Measurements from ENCODE around the gene RECQL5. TPM values are rescaled to one million over a fixed set of nuclear protein-coding genes. Genes with fewer than 3 reads are reported as not detected.

Gene RECQL5
- total and polyA plus RNA-seq, 4 donors: 16.4 to 32.5 (median 29.8) TPM

- no peaks in the 10 kb centered on the region for H3K9me3 ChIP-seq (ENCODE audit: control insufficient read depth in 4 of 4, insufficient read depth in 3 of 4, low read length in 3 of 4)
- WGBS, 2 donors: 94 to 95% methylated on average over 7 of the region's 7 CpGs
- ATAC-seq (ENCODE audit: insufficient read depth, low FRiP score): no peak
- H3K4me1 ChIP-seq (ENCODE audit: control insufficient read depth in 5 of 5, insufficient read depth in 5 of 5, low read length in 5 of 5): peaks cover 0 to 12% (median 0%) of the 10 kb centered on the region in 5 donors
- H3K9ac ChIP-seq (ENCODE audit: insufficient read depth in 1 of 2, low read length in 2 of 2): no peak overlapping the region
- H3K27ac ChIP-seq (ENCODE audit: low read depth in 1 of 2, low read length in 1 of 2): no peak overlapping the region
- H3K4me3 ChIP-seq: no peak overlapping the region
- TF ChIP-seq CTCF (IDR thresholded peaks at IDR 0.05; ENCODE audit: control extremely low read depth, extremely low read depth): no peak
- H3K36me3 ChIP-seq (ENCODE audit: control insufficient read depth in 4 of 4, insufficient read depth in 4 of 4, low read length in 4 of 4): peaks cover 0 to 2% (median 0%) of the 10 kb centered on the region in 4 donors
- no peaks in the 10 kb centered on the region for H3K27me3 ChIP-seq (ENCODE audit: control insufficient read depth in 3 of 3, insufficient read depth in 3 of 3, low read length in 2 of 3)
- DNase-seq: no peak
Measured at GRCh38 chr17:75591722-75592302, 75.1 kb downstream of the RECQL5 start.

GRCh38 chr17:75590849-75591721, 75.9 kb downstream of the RECQL5 start:
- H3K9ac ChIP-seq (ENCODE audit: insufficient read depth in 1 of 2, low read length in 2 of 2): no peak overlapping the region
- ATAC-seq (ENCODE audit: insufficient read depth, low FRiP score): no peak
- H3K4me1 ChIP-seq (ENCODE audit: control insufficient read depth in 5 of 5, insufficient read depth in 5 of 5, low read length in 5 of 5): peaks cover 0 to 15% (median 0%) of the 10 kb centered on the region in 5 donors
- H3K4me3 ChIP-seq: no peak overlapping the region
- no peaks in the 10 kb centered on the region for H3K9me3 ChIP-seq (ENCODE audit: control insufficient read depth in 4 of 4, insufficient read depth in 3 of 4, low read length in 3 of 4)
- 86 to 93% methylated on average over 12 of the region's 12 CpGs for WGBS, 2 donors
- H3K27ac ChIP-seq (ENCODE audit: low read depth in 1 of 2, low read length in 1 of 2): no peak overlapping the region
- TF ChIP-seq CTCF (IDR thresholded peaks at IDR 0.05; ENCODE audit: control extremely low read depth, extremely low read depth): no peak
- H3K27me3 ChIP-seq (ENCODE audit: control insufficient read depth in 3 of 3, insufficient read depth in 3 of 3, low read length in 2 of 3): no peaks in the 10 kb centered on the region
- no peak for DNase-seq
- peaks cover 0 to 2% (median 0%) of the 10 kb centered on the region in 4 donors for H3K36me3 ChIP-seq (ENCODE audit: control insufficient read depth in 4 of 4, insufficient read depth in 4 of 4, low read length in 4 of 4)

- Histone ChIP-seq H3K4me3 (no peak overlapping the region), H3K27me3 (ENCODE audit: control insufficient read depth in 3 of 3, insufficient read depth in 3 of 3, low read length in 2 of 3) (no peaks in the 10 kb centered on the region), H3K4me1 (ENCODE audit: control insufficient read depth in 5 of 5, insufficient read depth in 5 of 5, low read length in 5 of 5) (peaks cover 0 to 15% (median 0%) of the 10 kb centered on the region in 5 donors), H3K27ac (ENCODE audit: low read depth in 1 of 2, low read length in 1 of 2) (no peak overlapping the region), H3K9ac (ENCODE audit: insufficient read depth in 1 of 2, low read length in 2 of 2) (no peak overlapping the region), H3K36me3 (ENCODE audit: control insufficient read depth in 4 of 4, insufficient read depth in 4 of 4, low read length in 4 of 4) (peaks cover 0 to 2% (median 0%) of the 10 kb centered on the region in 4 donors), H3K9me3 (ENCODE audit: control insufficient read depth in 4 of 4, insufficient read depth in 3 of 4, low read length in 3 of 4) (no peaks in the 10 kb centered on the region)
- DNase-seq: no peak
- WGBS, 2 donors: 81 to 93% methylated on average over 8 of the region's 8 CpGs
- ATAC-seq (ENCODE audit: insufficient read depth, low FRiP score): no peak
- no peak for TF ChIP-seq CTCF (IDR thresholded peaks at IDR 0.05; ENCODE audit: control extremely low read depth, extremely low read depth)
Measured at GRCh38 chr17:75590314-75590761, 76.6 kb downstream of the RECQL5 start.

Data from lung (tissue), 12 donors.